GM18505 (cell line): Measurements from ENCODE around the gene LSAMP.
A peak's percentile ranks its signal among the peaks of the same experiment; 100 is the strongest.

Experiments
- ATAC-seq: cut with Tn5 transposase; IDR thresholded peaks from one replicate; pipeline ENCODE4 v1.9.1; 2021; ENCODE audit not compliant: unreplicated experiment
- POLR2A ChIP-seq: IDR thresholded peaks from 4 replicates; pipeline ENCODE4 v1.6.1; 2011; ENCODE audit warnings: borderline replicate concordance; ENCODE audit not compliant: insufficient read depth, insufficient read length; ENCODE audit errors: extremely low read depth

Gene LSAMP

DNA sequence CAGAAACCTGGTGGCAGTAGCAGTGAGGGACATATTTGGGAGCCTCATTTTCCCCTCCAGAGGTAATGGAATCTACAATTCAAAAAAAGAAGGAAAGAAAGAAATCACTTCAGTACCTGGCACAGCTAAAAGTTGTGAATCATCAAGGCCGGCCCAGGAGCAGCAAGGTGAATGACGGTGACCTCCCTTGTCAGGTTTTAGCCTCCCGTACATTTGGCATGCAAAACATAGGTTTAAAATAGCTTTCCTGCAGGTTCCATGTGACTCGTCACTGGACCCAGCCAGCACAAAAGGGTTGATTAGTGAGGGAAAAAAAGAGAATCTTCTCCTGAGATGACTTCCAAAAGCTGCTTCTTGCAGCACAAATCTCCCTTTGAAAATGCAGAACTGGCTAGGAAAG lies 394.2 kb downstream of the LSAMP start:
- no peak for TF ChIP-seq POLR2A
- ATAC-seq, result peak; percentile 51

- ATAC-seq, result no peak
- TF ChIP-seq POLR2A, result no peak
These were observed 394.9 kb downstream of the LSAMP start for GRCh38 chr3:116050311-116050915.

DNA sequence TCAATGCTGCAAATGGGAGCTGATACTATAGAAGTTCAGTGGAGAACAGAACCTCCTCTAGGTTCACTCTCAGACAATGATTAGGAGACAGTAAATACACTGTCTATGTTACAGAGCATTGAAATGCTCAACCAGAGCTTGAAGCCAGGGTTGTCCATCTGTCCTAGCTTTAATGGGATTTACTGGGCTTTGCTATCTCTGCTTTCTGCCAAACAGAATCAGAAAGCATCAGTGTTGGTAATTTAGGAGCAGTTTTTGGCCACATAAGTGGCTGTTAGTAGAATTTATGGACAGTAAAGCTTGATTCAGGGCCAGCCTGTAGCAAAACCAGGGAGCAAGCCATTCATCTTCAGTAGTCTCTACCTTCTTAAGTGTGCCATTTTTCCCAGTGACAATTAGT lies 396.3 kb downstream of the LSAMP start:
- no peak for TF ChIP-seq POLR2A
- ATAC-seq, result no peak

DNA sequence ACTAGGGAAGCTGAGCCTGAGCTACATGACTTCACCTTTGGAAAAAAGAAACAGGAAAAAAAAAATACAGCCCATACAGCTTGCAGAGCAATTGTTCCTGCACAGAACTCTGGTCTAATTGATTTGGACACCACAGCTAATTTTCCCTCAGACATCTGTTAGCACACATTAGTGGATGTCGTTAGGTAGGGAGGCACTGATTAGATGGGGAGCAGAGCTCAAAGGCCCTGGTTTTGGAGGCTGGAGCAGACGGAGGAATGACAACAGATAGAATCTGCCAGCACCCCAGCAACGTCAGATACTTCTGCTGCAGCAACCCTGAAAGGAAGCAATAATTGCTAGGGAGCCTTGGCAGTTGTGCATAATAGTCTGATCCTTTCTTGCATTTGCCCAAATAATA lies 398.9 kb downstream of the LSAMP start:
- ATAC-seq, result no peak

GRCh38 chr3:116045314-116045713 lies 400.0 kb downstream of the LSAMP start:
- ATAC-seq, result no peak
- TF ChIP-seq POLR2A, result no peak

More for the DNA sequence above, 398.9 kb downstream of the LSAMP start:
- no peak for TF ChIP-seq POLR2A

- TF ChIP-seq POLR2A, result no peak
- no peak for ATAC-seq
These were observed 405.1 kb downstream of the LSAMP start for GRCh38 chr3:116040152-116040551.

DNA sequence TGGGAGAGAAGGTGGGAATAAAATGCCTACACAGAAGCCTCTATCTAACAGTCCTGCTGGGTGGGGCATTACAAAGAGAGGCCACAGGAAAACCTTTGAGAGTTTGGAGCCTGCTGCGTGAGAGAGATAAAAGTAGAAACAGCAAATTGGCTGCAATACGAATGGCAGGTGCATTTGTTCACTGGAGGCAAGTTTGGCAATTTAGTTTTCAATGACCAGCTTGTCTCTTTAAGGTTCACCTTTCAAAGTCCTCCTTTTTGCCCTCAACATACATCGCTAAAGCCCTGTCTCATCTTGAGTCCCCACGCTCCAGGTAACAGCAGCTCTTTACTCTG lies 405.7 kb downstream of the LSAMP start:
- no peak for ATAC-seq
- TF ChIP-seq POLR2A, result no peak

DNA sequence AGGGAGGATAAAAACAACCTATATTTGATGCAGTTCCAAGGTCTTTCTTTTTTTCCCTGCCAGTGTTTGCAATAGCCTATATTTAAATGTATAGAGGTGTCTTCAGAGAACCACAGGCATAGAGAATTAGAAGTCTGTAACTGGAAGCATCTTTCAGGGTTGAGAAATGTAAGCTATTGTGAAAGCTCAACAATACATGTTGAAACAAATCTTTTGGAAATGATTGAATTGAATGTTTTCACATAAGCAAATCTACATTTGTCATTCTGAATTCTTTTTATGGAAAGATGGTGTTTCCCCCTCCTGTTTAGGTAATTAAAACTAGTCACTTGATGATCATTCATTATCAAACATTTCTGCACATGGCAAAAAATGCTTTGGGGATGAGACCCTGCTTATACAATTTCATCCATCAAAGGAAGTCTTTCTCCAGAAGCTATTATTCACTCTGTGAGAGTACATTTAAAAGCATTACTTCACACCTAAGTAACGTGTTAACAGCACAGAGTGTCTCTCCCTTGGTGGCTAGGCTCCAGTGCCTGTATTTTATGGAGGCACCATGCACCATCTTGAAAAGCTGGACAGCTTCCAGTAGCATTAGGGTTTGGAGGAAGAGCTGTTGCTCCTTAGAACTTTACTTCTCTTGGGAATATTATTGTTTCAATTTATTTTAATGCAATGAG lies 406.2 kb downstream of the LSAMP start:
- peak; percentile 4 for ATAC-seq
- no peak for TF ChIP-seq POLR2A

DNA sequence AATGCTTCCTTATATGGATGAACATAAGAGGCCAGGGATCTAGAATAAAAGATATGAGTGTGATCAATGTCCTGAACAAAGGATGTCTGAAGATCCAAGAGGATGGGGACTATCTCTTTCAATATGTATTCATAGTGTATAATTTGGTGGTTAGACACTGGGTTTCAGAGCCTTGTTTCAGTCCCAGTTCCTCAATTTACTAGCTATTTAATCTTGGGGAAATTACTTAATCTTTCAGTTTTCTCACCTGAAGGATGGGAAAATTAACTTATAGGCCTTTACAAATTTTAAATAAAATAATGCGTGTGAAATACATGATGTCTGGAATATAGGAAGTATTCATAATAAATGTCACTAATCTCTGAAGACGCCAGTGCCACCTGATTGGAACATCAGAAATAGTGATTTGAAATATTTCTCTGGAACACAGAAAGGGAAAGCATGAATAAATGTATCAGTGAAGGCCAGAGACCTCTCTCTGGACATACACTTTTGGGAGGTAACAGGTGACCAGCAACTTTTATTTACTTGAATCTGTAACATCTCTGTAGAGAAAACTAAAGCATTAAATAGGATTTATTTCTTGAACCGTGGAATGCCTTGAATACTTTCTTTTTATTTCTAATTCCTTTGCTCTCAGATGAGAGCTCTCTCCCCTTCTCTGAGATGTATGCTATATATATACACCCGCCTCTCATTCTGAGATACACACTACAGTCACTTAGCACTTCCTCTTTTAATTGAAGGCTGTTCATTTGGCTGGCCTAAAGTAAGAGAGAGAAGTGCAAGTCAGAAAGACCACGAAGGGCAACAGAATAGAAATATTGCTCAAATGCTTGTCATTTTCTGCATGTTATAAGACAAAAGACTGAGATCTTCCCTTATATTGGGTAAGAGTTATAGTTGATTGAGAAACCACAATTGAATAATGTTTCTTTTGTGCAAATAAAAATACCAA lies 407.1 kb downstream of the LSAMP start:
- TF ChIP-seq POLR2A, result no peak
- peak; percentile 99 for ATAC-seq

GRCh38 chr3:116035429-116035828 lies 409.9 kb downstream of the LSAMP start:
- no peak for TF ChIP-seq POLR2A
- ATAC-seq, result no peak

GRCh38 chr3:116034794-116035193 lies 410.5 kb downstream of the LSAMP start:
- no peak for TF ChIP-seq POLR2A
- no peak for ATAC-seq

DNA sequence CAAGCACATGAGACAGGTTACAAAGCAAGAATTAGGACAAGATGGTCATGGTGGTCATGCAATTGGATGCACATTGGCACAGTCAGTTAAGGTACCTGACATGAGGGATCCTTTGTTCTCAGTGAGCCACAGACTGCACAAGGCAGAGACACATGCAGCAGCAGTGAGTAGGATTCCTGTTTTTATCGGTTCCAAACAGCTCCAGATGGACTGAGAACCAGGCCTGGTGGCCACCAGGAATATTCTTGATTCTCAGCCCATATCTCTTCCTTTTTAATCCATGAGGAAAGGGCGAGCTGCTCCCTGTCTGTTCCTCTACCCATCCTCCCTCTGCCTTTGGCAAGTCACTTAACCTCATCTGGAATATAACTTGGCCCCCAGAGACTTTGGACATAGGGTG lies 411.2 kb downstream of the LSAMP start:
- TF ChIP-seq POLR2A, result no peak

DNA sequence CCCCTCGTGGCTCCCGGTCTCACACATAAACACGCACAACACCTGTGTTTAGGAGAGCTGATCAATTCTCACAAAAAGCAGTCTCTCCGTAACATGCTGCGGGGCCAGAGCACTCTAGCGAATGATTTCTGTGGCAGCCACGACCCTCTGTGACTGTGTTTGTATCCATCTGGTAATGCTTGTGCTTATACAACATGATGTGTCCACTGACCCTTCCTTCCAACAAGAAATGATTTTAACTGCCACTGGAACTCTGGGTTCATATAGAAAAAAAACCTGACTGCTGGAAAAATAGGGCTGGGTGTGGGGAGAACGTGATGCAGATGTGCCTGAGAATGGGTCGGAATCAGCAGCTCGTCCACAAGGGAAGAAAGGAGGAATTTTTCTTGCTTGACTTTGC lies 411.8 kb downstream of the LSAMP start:
- TF ChIP-seq POLR2A, result no peak
- no peak for ATAC-seq

More for the DNA sequence above, 411.2 kb downstream of the LSAMP start:
- ATAC-seq, result no peak
